HUES48 (cell line): Measurements from ENCODE around the gene SLC45A1.

Experiments used
- H3K27ac ChIP-seq: one replicate; pipeline ENCODE4 v1.7.0; 2013; ENCODE audit warnings: low read depth, low read length, inconsistent platforms
- H3K27me3 ChIP-seq: 2 replicates; pipeline ENCODE4 v1.6.1; 2013; ENCODE audit warnings: mild to moderate bottlenecking, low read length; ENCODE audit not compliant: control insufficient read depth, insufficient read depth
- H3K36me3 ChIP-seq: 2 replicates; pipeline ENCODE4 v1.6.1; 2013; ENCODE audit warnings: low read length; ENCODE audit not compliant: control insufficient read depth, insufficient read depth
- H3K4me1 ChIP-seq: 2 replicates; pipeline ENCODE4 v1.6.1; 2013; ENCODE audit warnings: mild to moderate bottlenecking, low read length; ENCODE audit not compliant: control insufficient read depth, insufficient read depth
- H3K4me3 ChIP-seq: 2 replicates; pipeline ENCODE4 v1.5.1; 2013; ENCODE audit warnings: mild to moderate bottlenecking, low read depth, low read length
- H3K9ac ChIP-seq: 2 replicates; pipeline ENCODE4 v1.6.1; 2013; ENCODE audit warnings: mild to moderate bottlenecking, low read depth, low read length, moderate library complexity
- H3K9me3 ChIP-seq: 2 replicates; pipeline ENCODE4 v1.6.1; 2013; ENCODE audit warnings: low read length; ENCODE audit not compliant: control insufficient read depth, insufficient read depth

SLC45A1 gene

GRCh38 chr1:8349473-8349865, 31.6 kb downstream of the SLC45A1 start:
- Histone ChIP-seq H3K9me3 (no peaks in the 10 kb centered on the region), H3K9ac (no peak overlapping the region), H3K36me3 (peaks cover 22% of the 10 kb centered on the region), H3K27me3 (no peaks in the 10 kb centered on the region), H3K4me3 (no peak overlapping the region), H3K4me1 (peaks cover 7% of the 10 kb centered on the region; the same call in 1 of the 2 replicates), H3K27ac (no peak overlapping the region)

- Histone ChIP-seq H3K4me1 (peaks cover 7% of the 10 kb centered on the region; the same call in 1 of the 2 replicates), H3K27ac (no peak overlapping the region), H3K27me3 (no peaks in the 10 kb centered on the region), H3K36me3 (peaks cover 27% of the 10 kb centered on the region), H3K4me3 (no peak overlapping the region), H3K9me3 (no peaks in the 10 kb centered on the region), H3K9ac (no peak overlapping the region)
Observed at GRCh38 chr1:8349961-8350360, 32.0 kb downstream of the SLC45A1 start.

- peaks cover 7% of the 10 kb centered on the region; the same call in 1 of the 2 replicates for H3K4me1 ChIP-seq
- H3K4me3 ChIP-seq, result no peak overlapping the region
- no peak overlapping the region for H3K9ac ChIP-seq
- peaks cover 38% of the 10 kb centered on the region for H3K36me3 ChIP-seq
- H3K9me3 ChIP-seq, result no peaks in the 10 kb centered on the region
- no peak overlapping the region for H3K27ac ChIP-seq
- H3K27me3 ChIP-seq, result no peaks in the 10 kb centered on the region
Observed at GRCh38 chr1:8350914-8351684, 33.2 kb downstream of the SLC45A1 start.

GRCh38 chr1:8351693-8352470, 34.0 kb downstream of the SLC45A1 start:
- Histone ChIP-seq H3K4me1 (peaks cover 7% of the 10 kb centered on the region; the same call in 1 of the 2 replicates), H3K9me3 (no peaks in the 10 kb centered on the region), H3K4me3 (no peak overlapping the region), H3K36me3 (peaks cover 46% of the 10 kb centered on the region), H3K9ac (no peak overlapping the region), H3K27me3 (no peaks in the 10 kb centered on the region), H3K27ac (no peak overlapping the region)

DNA sequence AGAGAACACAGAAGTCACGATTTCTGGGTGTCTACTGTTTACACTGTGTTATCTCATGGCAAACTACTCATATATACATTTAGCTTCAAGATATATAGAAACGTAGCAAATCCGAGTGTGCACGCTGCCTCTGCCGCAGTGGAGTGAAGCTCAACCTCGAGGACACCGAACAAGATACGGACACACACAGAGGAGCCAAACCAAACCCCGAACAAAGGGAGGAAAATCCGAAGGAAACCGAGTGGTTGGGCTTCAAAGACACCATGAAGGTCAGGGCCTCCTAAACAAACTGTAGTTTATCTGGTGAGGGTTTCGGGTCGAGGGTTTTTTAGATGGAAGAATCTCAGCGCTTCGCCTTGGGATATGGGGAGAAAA, 34.5 kb downstream of the SLC45A1 start:
- H3K27ac ChIP-seq, result no peak overlapping the region
- peaks cover 7% of the 10 kb centered on the region; the same call in 1 of the 2 replicates for H3K4me1 ChIP-seq
- no peaks in the 10 kb centered on the region for H3K9me3 ChIP-seq
- H3K27me3 ChIP-seq, result no peaks in the 10 kb centered on the region
- H3K9ac ChIP-seq, result no peak overlapping the region
- H3K4me3 ChIP-seq, result no peak overlapping the region
- H3K36me3 ChIP-seq, result peaks cover 52% of the 10 kb centered on the region

DNA sequence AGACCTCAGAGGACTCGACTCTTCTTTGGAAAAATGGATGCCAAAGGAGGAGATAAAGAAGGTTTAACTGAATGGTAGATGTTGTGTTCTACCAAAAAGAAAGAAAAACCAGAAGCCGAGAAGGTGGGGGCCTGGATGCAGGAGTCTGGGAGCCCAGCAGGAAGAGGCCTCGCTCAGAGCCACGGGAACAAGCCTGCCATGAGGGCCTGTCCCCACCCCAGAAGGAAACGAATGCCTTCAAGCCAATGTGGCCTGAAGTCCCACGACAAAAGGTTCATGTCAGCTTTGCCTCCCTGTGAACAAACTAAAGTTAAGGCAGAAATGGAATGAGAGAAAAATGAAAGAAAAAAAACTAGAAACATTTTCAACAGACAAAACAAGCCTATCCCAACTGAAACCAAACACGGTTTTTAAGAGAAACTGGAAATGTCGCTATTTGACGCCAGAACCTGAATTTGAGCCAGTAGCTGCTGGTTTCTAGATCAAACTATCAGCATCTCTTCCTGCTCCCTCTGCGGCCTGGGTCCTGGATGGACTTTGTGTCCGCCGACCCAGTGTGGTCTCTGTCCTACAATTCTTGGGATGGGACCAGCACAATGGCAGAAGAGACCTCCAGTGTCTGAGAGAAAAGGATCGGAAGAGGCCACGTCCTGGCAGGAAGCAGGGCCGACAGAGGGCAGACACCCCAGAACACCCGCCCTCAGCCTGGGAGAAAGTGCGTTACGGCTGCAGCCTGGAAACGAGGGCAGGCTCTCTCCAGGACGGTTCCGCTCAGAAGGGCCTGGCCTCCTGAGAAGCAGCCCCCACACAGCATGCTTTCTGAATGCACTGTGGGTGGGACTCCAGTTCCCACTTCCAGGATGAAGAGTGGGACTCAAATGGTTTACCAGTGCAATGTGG, 35.2 kb downstream of the SLC45A1 start:
- peak overlapping the region; percentile 29 for H3K27ac ChIP-seq
- H3K36me3 ChIP-seq, result peaks cover 59% of the 10 kb centered on the region
- H3K27me3 ChIP-seq, result no peaks in the 10 kb centered on the region
- H3K9ac ChIP-seq, result no peak overlapping the region
- H3K9me3 ChIP-seq, result no peaks in the 10 kb centered on the region
- H3K4me1 ChIP-seq, result 0 out of 2 replicates have a peak, but pooled peaks cover 4% of the 10 kb centered on the region
- H3K4me3 ChIP-seq, result no peak overlapping the region

GRCh38 chr1:8354038-8354437, 36.1 kb downstream of the SLC45A1 start:
- H3K27me3 ChIP-seq, result no peaks in the 10 kb centered on the region
- no peak overlapping the region for H3K4me3 ChIP-seq
- peaks cover 68% of the 10 kb centered on the region for H3K36me3 ChIP-seq
- no peaks in the 10 kb centered on the region for H3K9me3 ChIP-seq
- H3K27ac ChIP-seq, result no peak overlapping the region
- H3K4me1 ChIP-seq, result 0 out of 2 replicates have a peak, but pooled peaks cover 4% of the 10 kb centered on the region
- H3K9ac ChIP-seq, result no peak overlapping the region

DNA sequence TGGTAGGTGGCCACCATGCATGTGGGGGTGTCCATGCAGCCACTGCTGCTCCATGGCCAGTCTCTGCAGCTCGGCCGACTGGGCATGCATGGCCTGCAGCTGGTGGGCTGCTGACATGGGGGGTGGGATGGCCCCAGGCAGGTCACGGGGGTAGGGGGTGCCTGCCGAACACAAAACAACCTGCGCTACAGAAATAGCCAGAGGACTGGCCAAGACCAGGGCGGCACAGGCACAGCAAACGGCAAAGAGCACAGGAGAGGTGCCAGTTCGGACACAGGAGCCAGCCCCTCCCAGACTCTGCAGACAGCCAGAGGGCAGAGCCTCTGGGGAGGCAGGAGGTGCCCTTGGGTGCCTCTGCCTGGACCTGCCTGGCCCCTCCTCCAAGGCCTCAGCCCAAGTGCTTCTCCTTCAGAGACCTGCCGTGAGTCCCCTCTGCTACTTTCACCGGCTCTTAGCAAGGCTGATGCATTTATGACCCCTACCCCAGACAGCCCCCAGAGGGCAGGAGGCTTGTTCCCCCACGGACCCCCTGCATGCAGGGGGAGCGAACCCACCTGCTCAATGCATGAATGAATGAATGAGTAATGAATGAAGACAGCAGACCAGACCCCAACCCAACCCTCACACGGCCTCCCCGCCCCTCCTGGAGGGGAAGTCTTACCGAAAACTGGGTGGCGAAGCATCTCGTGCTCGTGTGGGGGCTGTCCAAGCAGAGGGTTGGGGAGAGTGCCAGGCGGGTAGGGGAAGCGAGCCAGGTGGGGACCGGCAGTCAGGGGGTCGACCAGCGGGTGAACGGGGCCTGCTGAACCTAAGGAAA, 37.7 kb downstream of the SLC45A1 start:
- H3K4me3 ChIP-seq, result no peak overlapping the region
- peaks cover 78% of the 10 kb centered on the region for H3K36me3 ChIP-seq

GRCh38 chr1:8356256-8357209, 38.6 kb downstream of the SLC45A1 start:
- H3K9me3 ChIP-seq, result no peaks in the 10 kb centered on the region
- H3K4me1 ChIP-seq, result 0 out of 2 replicates have a peak, but pooled peaks cover under 1% of the 10 kb centered on the region
- no peak overlapping the region for H3K4me3 ChIP-seq
- H3K36me3 ChIP-seq, result peaks cover 87% of the 10 kb centered on the region
- H3K27me3 ChIP-seq, result no peaks in the 10 kb centered on the region
- no peak overlapping the region for H3K27ac ChIP-seq
- H3K9ac ChIP-seq, result no peak overlapping the region

More for the DNA sequence above, 37.7 kb downstream of the SLC45A1 start:
- Histone ChIP-seq H3K4me1 (0 out of 2 replicates have a peak, but pooled peaks cover 4% of the 10 kb centered on the region), H3K9me3 (no peaks in the 10 kb centered on the region), H3K27ac (no peak overlapping the region), H3K9ac (no peak overlapping the region), H3K27me3 (no peaks in the 10 kb centered on the region)
